ENCODE measurements around the gene PDZRN4.
A peak's percentile ranks its signal among the peaks of the same experiment; 100 is the strongest.

The PDZRN4 gene

GRCh38 chr12:41228066-41228820 is 40.1 kb downstream of the PDZRN4 start:
- no peak for DNase-seq (ENCODE audit: low read depth)
- no peak overlapping the region for H3K4me3 ChIP-seq (ENCODE audit: low read depth, low read length)
- TF ChIP-seq CTCF (conservative IDR thresholded peaks at IDR 0.05; ENCODE audit: low read depth, low read length): no peak

- DNase-seq (ENCODE audit: low read depth): no peak
- TF ChIP-seq CTCF (conservative IDR thresholded peaks at IDR 0.05; ENCODE audit: low read depth, low read length): no peak
- H3K4me3 ChIP-seq (ENCODE audit: low read depth, low read length): no peak overlapping the region
These were observed 42.6 kb downstream of the PDZRN4 start for GRCh38 chr12:41230756-41231155.

DNA sequence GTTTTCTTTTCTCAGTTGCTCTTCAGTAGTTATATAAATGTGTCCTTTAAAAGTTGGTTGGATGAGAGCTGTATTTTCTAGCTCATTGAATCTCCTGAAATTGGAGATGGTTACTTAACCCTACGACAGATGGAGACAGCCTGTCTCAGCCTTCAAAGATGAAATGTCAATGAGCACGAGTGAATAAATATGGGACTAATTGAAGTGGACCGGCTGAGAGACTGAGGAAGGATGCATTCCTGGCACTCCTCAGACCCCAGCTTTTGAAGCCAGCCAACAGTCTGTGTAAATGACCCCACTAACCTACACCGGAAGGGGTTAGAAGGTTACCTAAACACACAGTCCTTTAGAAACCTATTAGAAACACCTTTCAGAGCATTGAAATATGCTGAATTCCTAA is 46.6 kb downstream of the PDZRN4 start:
- no peak for TF ChIP-seq CTCF (conservative IDR thresholded peaks at IDR 0.05; ENCODE audit: low read depth, low read length)
- H3K4me3 ChIP-seq (ENCODE audit: low read depth, low read length): no peak overlapping the region
- DNase-seq (ENCODE audit: low read depth): no peak

DNA sequence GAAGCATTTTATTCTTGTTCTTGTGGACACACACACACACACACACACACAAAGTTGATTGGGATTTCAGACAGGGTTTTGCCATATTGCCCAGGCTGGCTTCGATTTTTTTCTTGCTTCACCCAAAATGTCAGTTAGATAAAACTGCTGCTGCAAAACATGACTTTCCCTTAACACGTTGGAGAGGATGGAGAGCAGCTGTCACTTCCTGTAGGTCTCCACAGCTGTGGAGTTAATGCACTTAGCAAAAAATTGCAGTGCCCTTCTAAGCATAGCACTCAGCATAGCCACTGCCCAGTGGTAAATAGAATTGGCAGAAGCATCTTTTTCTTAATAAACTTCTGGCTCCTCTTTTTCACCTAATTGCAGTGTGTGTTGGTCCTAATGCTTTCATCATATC is 54.5 kb downstream of the PDZRN4 start:
- no peak for DNase-seq (ENCODE audit: low read depth)
- no peak overlapping the region for H3K4me3 ChIP-seq (ENCODE audit: low read depth, low read length)
- TF ChIP-seq CTCF (conservative IDR thresholded peaks at IDR 0.05; ENCODE audit: low read depth, low read length): no peak

DNA sequence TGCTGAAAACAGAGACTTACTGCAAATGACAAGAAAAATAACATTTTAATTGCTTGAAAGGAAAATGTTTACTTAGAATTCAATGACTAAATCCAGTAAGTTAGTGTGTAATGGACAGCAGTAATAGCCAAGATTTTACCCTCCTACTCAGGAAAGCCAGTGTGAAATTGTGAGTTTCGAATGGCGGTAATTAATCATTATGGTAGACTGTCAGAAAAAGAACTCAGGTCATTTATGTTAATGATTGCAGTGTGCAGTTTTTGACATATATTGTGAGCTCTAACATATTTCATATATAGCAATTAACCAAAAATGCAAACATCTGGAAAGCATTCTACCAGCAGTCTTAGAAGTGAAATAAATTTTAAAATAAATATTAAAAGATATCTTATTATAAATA is 60.3 kb downstream of the PDZRN4 start:
- H3K4me3 ChIP-seq (ENCODE audit: low read depth, low read length): no peak overlapping the region
- no peak for TF ChIP-seq CTCF (conservative IDR thresholded peaks at IDR 0.05; ENCODE audit: low read depth, low read length)
- no peak for DNase-seq (ENCODE audit: low read depth)

DNA sequence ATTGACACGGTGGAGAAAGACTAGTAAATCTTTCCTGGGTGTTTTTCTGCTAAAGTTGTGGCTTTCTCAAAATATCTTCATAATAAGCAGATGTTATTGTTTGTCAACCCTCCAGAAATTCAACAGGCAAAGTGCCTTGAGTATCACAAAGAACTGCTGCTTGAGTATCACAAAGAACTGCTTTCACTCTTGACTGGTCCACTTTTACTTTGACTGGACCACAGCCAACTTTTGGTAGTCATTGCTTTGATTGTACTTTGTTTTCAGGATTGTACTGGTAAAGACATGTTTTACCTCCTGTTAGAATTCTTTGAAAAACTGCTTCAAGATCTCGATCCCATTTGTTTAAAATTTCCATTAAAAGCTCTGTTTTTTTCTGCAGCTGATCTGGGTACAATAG is 62.6 kb downstream of the PDZRN4 start:
- H3K4me3 ChIP-seq (ENCODE audit: low read depth, low read length): no peak overlapping the region
- peak; percentile 6 for DNase-seq (ENCODE audit: low read depth)
- no peak for TF ChIP-seq CTCF (conservative IDR thresholded peaks at IDR 0.05; ENCODE audit: low read depth, low read length)
